OCI-LY1 (cell line): ENCODE measurements around the gene GRIN2A.

Experiments used
- H2AFZ ChIP-seq: fragments of 200-600 bp; sonication (generic), shearing (Covaris generic); 2 replicates; pipeline ENCODE4 v1.6.0; 2014; ENCODE audit warnings: antibody characterized with exemption, mild to moderate bottlenecking, low read length
- H3F3A ChIP-seq: fragments of 200-600 bp; sonication (generic), shearing (Covaris generic); 2 replicates; pipeline ENCODE4 v1.6.0; 2014; ENCODE audit warnings: mild to moderate bottlenecking, antibody characterized with exemption, low read length, moderate library complexity; ENCODE audit not compliant: insufficient read depth
- H3K27ac ChIP-seq: fragments of 200-600 bp; sonication (generic); 2 replicates; pipeline ENCODE4 v1.5.1; 2014; ENCODE audit warnings: low read length, mixed run types, mild to moderate bottlenecking, low read depth; ENCODE audit not compliant: poor library complexity, severe bottlenecking
- H3K27me3 ChIP-seq: fragments of 200-600 bp; sonication (generic); 2 replicates; pipeline ENCODE4 v1.6.0; 2014; ENCODE audit warnings: antibody characterized with exemption, mild to moderate bottlenecking, low read length, moderate library complexity; ENCODE audit not compliant: insufficient read depth
- H3K36me3 ChIP-seq: fragments of 200-600 bp; sonication (generic); 2 replicates; pipeline ENCODE4 v1.6.1; 2014; ENCODE audit warnings: mild to moderate bottlenecking, antibody characterized with exemption, low read length, moderate library complexity, mixed read lengths; ENCODE audit not compliant: insufficient read depth
- H3K4me1 ChIP-seq: fragments of 200-600 bp; sonication (generic); 2 replicates; pipeline ENCODE4 v1.5.1; 2014; ENCODE audit warnings: mild to moderate bottlenecking, low read length, moderate library complexity; ENCODE audit not compliant: insufficient read depth, severe bottlenecking
- H3K4me2 ChIP-seq: fragments of 200-600 bp; sonication (generic), shearing (Covaris generic); 2 replicates; pipeline ENCODE4 v1.6.1; 2014; ENCODE audit warnings: low read length
- H3K4me3 ChIP-seq: fragments of 200-600 bp; sonication (generic); 2 replicates; pipeline ENCODE4 v1.5.1; 2014; ENCODE audit warnings: low read length, low read depth, mild to moderate bottlenecking, mixed read lengths; ENCODE audit not compliant: poor library complexity, severe bottlenecking
- H3K79me2 ChIP-seq: fragments of 200-600 bp; shearing (Covaris generic); 2 replicates; pipeline ENCODE4 v1.6.1; 2016; ENCODE audit warnings: mixed run types, low read length, mixed read lengths; ENCODE audit not compliant: insufficient read depth
- H3K9ac ChIP-seq: fragments of 200-600 bp; sonication (generic), shearing (Covaris generic); 2 replicates; pipeline ENCODE4 v1.6.1; 2014; ENCODE audit warnings: mild to moderate bottlenecking, low read length, mixed read lengths
- H3K9me2 ChIP-seq: fragments of 200-600 bp; sonication (generic), shearing (Covaris generic); 2 replicates; pipeline ENCODE4 v1.6.1; 2014; ENCODE audit warnings: low read depth, mild to moderate bottlenecking, low read length, mixed read lengths
- H3K9me3 ChIP-seq: fragments of 200-600 bp; shearing (Covaris generic); 2 replicates; pipeline ENCODE4 v1.6.1; 2014; ENCODE audit warnings: low read length, mixed read lengths
- H4K20me1 ChIP-seq: fragments of 200-600 bp; sonication (generic), shearing (Covaris generic); 2 replicates; pipeline ENCODE4 v1.6.0; 2016; ENCODE audit warnings: mild to moderate bottlenecking, low read length; ENCODE audit not compliant: insufficient read depth
- EZH2 ChIP-seq: fragments of 200-600 bp; sonication (generic), shearing (Covaris generic); IDR thresholded peaks from 2 replicates; pipeline ENCODE4 v1.8.0; 2017; ENCODE audit warnings: borderline replicate concordance, mixed run types, mild to moderate bottlenecking, antibody characterized with exemption, low read length, moderate library complexity, mixed read lengths
- TF ChIP-seq, protein P1 (sequence below): fragments of 200-600 bp; sonication (generic), shearing (Covaris generic); IDR thresholded peaks from 2 replicates; pipeline ENCODE4 v1.5.1; 2017; ENCODE audit warnings: mild to moderate bottlenecking, antibody characterized with exemption, low read length, moderate library complexity, mixed read lengths

Gene GRIN2A

DNA sequence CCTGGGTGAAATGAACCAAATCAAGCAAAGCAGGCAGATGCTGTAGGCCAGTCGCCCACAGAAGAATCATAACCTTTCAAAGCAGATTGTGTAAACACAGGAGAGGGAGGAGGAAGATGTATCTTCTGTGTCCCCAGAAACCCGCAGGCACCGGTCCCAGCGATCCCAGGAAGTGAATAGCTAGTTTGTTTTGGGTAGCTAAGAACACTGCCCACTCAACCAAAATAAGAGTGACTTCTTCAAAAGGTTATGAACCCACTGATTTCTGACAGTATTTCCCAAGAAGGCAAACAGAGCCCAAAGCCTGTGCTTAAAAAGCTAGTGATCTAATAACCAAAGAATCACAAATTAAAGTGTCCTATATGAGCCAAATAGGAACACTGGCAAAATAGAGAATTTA lies 67.8 kb downstream of the GRIN2A start:
- no peaks in the 10 kb centered on the region for H3K27me3 ChIP-seq
- no peak overlapping the region for H3K9ac ChIP-seq
- H2AFZ ChIP-seq, result no peak overlapping the region
- H3K4me1 ChIP-seq, result no peaks in the 10 kb centered on the region
- TF ChIP-seq, protein P1, sequence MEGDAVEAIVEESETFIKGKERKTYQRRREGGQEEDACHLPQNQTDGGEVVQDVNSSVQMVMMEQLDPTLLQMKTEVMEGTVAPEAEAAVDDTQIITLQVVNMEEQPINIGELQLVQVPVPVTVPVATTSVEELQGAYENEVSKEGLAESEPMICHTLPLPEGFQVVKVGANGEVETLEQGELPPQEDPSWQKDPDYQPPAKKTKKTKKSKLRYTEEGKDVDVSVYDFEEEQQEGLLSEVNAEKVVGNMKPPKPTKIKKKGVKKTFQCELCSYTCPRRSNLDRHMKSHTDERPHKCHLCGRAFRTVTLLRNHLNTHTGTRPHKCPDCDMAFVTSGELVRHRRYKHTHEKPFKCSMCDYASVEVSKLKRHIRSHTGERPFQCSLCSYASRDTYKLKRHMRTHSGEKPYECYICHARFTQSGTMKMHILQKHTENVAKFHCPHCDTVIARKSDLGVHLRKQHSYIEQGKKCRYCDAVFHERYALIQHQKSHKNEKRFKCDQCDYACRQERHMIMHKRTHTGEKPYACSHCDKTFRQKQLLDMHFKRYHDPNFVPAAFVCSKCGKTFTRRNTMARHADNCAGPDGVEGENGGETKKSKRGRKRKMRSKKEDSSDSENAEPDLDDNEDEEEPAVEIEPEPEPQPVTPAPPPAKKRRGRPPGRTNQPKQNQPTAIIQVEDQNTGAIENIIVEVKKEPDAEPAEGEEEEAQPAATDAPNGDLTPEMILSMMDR, result no peak
- TF ChIP-seq EZH2, result no peak
- H3K36me3 ChIP-seq, result no peaks in the 10 kb centered on the region
- H3K9me2 ChIP-seq, result no peaks in the 10 kb centered on the region
- H3F3A ChIP-seq, result no peaks in the 10 kb centered on the region
- no peaks in the 10 kb centered on the region for H4K20me1 ChIP-seq
- H3K79me2 ChIP-seq, result no peaks in the 10 kb centered on the region
- H3K4me2 ChIP-seq, result no peak overlapping the region
- no peak overlapping the region for H3K4me3 ChIP-seq
- no peaks in the 10 kb centered on the region for H3K9me3 ChIP-seq
- H3K27ac ChIP-seq, result no peak overlapping the region

DNA sequence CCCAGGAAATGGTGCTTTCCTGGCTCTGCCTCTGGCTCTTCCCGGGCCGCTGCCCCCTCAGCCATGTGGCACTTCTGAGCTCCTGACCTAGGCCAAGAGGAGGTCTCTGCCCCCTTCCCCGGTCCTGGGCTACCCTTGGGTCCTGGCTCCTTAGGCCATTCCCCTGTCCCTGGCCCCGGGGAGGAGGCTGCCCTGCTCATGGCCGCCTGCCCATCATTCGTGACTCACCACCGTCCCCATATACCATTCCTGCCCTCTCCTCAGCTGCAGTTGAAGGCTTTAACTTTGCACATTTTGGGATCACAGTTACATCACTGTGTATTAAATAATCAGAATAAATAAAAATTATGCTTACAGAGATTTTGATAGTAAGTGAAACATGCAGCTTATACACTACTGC lies 69.0 kb downstream of the GRIN2A start:
- H3K27me3 ChIP-seq, result no peaks in the 10 kb centered on the region
- H3K4me3 ChIP-seq, result no peak overlapping the region
- no peak overlapping the region for H2AFZ ChIP-seq
- no peaks in the 10 kb centered on the region for H3K9me2 ChIP-seq
- H4K20me1 ChIP-seq, result no peaks in the 10 kb centered on the region
- H3K27ac ChIP-seq, result no peak overlapping the region
- no peaks in the 10 kb centered on the region for H3K36me3 ChIP-seq
- H3K79me2 ChIP-seq, result no peaks in the 10 kb centered on the region
- no peaks in the 10 kb centered on the region for H3K9me3 ChIP-seq
- H3K4me1 ChIP-seq, result no peaks in the 10 kb centered on the region
- TF ChIP-seq, protein P1, result no peak
- TF ChIP-seq EZH2, result no peak
- no peaks in the 10 kb centered on the region for H3F3A ChIP-seq
- no peak overlapping the region for H3K9ac ChIP-seq
- H3K4me2 ChIP-seq, result no peak overlapping the region

DNA sequence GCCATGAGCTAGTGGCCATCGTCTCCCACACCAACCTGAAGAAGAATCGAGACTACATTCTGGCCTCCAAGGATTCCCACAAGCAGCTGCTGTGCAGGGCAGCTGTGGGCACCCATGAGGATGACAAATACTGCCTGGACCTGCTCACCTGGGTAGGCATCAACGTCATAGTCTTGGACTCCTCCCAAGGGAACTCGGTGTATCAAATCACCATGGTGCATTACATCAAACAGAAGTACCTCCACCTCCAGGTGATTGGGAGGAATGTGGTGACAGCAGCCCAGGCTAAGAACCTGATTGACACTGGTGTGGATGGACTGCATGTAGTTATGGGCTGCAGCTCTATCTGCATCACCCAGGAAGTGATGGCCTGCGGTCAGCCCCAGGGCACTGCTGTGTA lies 70.2 kb downstream of the GRIN2A start:
- no peaks in the 10 kb centered on the region for H3K9me3 ChIP-seq
- H3K4me3 ChIP-seq, result no peak overlapping the region
- no peaks in the 10 kb centered on the region for H3K79me2 ChIP-seq
- H4K20me1 ChIP-seq, result no peaks in the 10 kb centered on the region
- H3F3A ChIP-seq, result no peaks in the 10 kb centered on the region
- TF ChIP-seq EZH2, result no peak
- TF ChIP-seq, protein P1, result no peak
- no peak overlapping the region for H3K4me2 ChIP-seq
- H3K9ac ChIP-seq, result no peak overlapping the region
- no peaks in the 10 kb centered on the region for H3K9me2 ChIP-seq
- no peak overlapping the region for H2AFZ ChIP-seq
- no peaks in the 10 kb centered on the region for H3K4me1 ChIP-seq
- H3K27me3 ChIP-seq, result no peaks in the 10 kb centered on the region
- H3K36me3 ChIP-seq, result no peaks in the 10 kb centered on the region
- no peak overlapping the region for H3K27ac ChIP-seq
